IPS-18c (cell line): ENCODE measurements around the gene MSH5.

Experiments
- H3K4me3 ChIP-seq: 2 replicates; pipeline ENCODE4 v1.7.0; 2013; ENCODE audit warnings: low read depth, mild to moderate bottlenecking, low read length, moderate library complexity; ENCODE audit not compliant: insufficient read depth
- H3K9me3 ChIP-seq: one replicate; pipeline ENCODE4 v1.6.1; 2013; ENCODE audit warnings: mild to moderate bottlenecking, low read length, moderate library complexity; ENCODE audit not compliant: control insufficient read depth, insufficient read depth

Gene MSH5

DNA sequence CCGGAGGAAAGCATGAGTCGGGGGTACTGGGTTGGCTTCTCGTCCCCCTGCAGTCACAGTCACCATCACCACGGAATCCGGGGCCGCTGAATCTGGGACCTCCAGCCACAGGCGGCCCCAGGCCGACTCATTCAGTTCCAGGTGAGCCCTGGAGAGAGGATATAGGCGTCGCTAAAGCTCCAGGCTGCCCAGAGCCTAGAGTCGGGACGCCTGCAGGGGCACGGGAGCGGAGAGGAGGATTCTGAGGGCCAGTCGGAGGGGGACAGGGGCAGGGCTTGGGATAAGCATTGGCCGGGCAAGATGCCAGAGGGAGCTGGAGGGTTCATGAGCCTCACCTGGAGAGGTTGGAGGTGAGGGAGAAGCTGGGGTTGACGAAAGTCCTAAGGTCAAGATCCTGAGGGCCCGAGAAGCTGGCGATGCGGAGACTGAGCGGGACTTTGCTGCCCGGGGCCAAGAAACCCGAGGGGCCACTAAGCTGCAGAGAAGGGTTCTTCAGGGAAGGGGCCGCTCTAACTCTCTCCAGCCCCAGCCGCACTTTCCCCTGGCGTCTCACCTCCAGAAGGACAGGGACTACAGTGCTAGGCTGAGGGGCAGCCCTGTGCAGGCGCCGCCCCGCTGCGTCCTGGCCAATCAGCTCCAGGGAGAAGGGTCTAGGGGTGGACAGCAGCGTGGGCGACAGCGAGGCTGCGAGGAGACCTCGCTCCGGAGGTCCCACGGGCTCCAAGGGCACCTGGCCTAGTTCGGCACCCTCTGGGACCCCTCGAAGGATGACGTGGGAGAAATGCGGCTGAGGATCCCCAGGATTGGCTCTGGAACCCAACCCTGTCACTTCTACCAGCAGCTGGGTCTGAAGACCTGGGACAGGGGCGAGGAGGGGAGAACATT, 26.3 kb downstream of the MSH5 start:
- no peak overlapping the region; the same call in 1 of the 2 replicates for H3K4me3 ChIP-seq
- no peaks in the 10 kb centered on the region for H3K9me3 ChIP-seq

- no peak overlapping the region for H3K4me3 ChIP-seq
- H3K9me3 ChIP-seq = no peaks in the 10 kb centered on the region
Measured at GRCh38 chr6:31767096-31767645, 27.4 kb downstream of the MSH5 start.

- Histone ChIP-seq H3K4me3 (no peak overlapping the region), H3K9me3 (no peaks in the 10 kb centered on the region)
Measured at GRCh38 chr6:31768363-31769257, 28.8 kb downstream of the MSH5 start.

DNA sequence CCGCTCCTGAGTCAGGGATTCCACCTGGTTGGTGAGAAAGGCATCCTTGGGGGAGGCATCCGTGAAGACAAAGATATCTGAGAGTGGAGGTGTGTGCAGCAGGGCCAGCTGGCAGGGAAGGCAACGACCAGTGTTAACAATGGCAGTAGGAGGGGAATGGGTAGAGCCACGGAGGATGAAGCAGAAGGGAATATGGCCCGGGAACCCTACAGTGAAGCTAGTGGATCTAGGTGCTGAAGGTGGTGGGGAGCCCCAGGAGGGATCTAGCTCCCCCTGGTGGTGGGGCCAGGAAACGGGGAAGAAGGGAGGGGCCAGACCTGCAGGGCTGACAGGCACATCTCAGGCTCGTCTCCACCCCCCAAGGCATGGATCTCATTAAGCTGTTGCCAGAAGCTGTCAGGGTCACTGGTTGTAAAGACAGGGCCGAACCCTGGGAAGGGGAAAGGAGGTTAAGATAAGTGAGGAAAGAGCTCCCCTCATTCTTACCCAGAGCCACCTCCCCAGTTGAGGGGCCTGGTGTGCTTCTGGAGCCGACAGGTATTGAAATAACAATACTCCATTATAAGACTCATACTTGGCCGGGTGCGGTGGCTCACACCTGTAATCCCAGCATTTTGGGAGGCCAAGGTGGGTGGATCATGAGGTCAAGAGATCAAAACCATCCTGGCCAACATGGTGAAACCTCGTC, 30.0 kb downstream of the MSH5 start:
- Histone ChIP-seq H3K4me3 (no peak overlapping the region), H3K9me3 (no peaks in the 10 kb centered on the region)

DNA sequence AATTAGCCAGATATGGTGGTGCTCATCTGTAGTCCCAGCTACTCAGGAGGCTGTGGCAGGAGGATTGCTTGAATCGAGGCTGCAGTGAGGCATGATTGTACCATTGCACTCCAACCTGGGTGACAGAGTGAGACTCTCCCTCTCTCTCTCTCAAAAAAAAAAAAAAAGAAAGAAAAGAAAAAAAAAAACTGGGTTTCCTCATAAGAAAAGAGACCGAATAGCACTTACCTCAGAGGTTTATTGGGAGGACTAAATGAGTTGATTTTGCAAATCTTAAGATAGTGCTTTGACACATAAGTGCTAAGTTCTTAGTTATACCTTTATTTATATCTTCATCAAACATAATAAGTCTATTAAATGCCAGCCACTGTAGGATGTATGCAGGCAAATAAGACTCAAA, 31.1 kb downstream of the MSH5 start:
- no peaks in the 10 kb centered on the region for H3K9me3 ChIP-seq
- H3K4me3 ChIP-seq = no peak overlapping the region

DNA sequence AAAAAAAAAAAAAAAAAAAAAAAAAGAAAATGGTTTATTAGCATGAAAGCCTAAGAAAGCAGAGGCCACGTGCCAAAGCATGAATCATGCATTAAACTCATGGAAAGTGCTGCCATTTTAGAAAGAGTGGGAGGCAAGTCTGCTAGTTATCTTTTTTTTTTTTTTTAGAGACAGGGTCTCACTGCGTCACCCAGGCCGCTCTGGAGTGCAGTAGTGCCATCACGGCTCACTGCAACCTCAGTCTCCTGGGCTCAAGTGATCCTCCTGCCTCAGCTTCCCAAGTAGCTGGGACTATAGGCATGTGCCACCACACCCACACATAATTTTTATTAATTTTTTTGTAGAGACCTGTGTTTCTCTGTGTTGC, 32.2 kb downstream of the MSH5 start:
- no peaks in the 10 kb centered on the region for H3K9me3 ChIP-seq

GRCh38 chr6:31775184-31775583, 35.4 kb downstream of the MSH5 start:
- Histone ChIP-seq H3K4me3 (no peak overlapping the region), H3K9me3 (no peaks in the 10 kb centered on the region)

More for the DNA sequence above, 32.2 kb downstream of the MSH5 start:
- no peak overlapping the region for H3K4me3 ChIP-seq

DNA sequence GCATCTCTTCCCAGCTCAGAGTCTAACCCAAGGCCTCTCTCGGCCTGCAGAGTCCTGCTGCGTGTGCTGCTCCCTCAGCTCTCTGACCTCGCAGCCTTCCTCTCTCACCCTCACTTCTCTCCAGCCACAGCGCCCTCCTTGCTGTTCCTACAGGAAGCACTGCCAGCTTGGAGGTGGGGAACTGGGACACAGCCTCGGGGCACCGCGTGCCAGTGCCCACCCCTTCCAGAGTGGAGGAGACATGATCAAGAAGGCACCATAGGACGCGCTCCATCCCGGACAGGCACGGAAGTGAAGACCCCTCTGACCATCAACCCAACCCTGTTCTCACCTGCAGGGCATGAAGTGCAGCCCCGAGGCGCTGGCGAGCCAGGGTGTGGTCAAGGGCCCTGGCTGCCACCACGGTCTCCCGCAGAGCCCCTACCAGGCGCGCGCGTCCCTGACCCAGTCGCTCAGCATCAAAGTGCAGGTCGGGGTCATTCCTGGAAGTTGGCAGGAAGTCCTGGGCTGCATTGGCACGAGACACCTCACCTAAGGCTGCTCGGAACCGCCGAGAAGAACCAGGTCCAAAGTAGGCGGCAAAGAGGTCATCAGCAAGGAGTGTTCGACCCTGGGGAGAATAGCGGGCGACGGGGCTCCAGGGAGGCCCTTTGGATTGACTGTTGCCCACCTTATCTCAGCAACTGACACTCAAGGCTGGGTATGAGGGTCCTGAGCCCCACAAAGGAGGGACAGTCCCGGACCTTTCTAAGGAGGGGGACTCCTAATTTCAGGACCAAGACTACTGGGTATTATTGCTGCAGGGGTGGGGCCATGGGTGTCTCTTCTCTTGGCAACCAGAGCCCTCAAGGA, 36.1 kb downstream of the MSH5 start:
- Histone ChIP-seq H3K4me3 (no peak overlapping the region), H3K9me3 (no peaks in the 10 kb centered on the region)

GRCh38 chr6:31776485-31776988, 36.7 kb downstream of the MSH5 start:
- H3K9me3 ChIP-seq = no peaks in the 10 kb centered on the region
- no peak overlapping the region for H3K4me3 ChIP-seq

- Histone ChIP-seq H3K9me3 (no peaks in the 10 kb centered on the region), H3K4me3 (no peak within 1 kb of the TSS; the same call in 1 of the 2 replicates)
Measured at GRCh38 chr6:31776989-31777666, 37.3 kb downstream of the MSH5 start, which contains the start of gene VWA7. VWA7 (minus strand) TSS chr6:31777328; CDS start chr6:31776779, 549 bp downstream.

GRCh38 chr6:31777667-31778050, 37.9 kb downstream of the MSH5 start:
- no peaks in the 10 kb centered on the region for H3K9me3 ChIP-seq
- no peak overlapping the region for H3K4me3 ChIP-seq

- H3K4me3 ChIP-seq = no peak overlapping the region
- H3K9me3 ChIP-seq = no peaks in the 10 kb centered on the region
Measured at GRCh38 chr6:31778193-31778592, 38.4 kb downstream of the MSH5 start.

- Histone ChIP-seq H3K4me3 (no peak overlapping the region), H3K9me3 (no peaks in the 10 kb centered on the region)
Measured at GRCh38 chr6:31778999-31779885, 39.4 kb downstream of the MSH5 start.

DNA sequence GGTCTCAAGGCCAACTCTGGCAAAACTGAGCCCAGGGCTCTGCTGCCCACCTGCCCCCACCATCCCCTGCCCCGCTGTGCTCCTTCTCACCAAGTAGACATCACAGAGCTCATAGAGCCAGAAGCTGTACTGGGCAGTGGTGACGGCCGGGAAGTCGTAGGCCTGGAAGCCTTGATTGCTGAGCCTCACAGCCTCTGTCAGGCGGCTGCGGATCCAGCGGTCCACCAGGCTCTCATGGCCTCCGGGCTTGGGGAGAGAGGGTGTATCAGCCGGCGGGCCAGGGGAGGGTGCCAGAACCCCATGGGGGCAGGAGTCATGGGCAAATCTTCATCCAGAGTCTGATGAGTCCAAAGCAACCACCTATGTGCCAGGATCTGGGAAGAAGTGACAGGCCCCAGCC, 40.1 kb downstream of the MSH5 start:
- Histone ChIP-seq H3K9me3 (no peaks in the 10 kb centered on the region), H3K4me3 (no peak overlapping the region)
